Neural progenitor cell (in vitro differentiated cells): ENCODE data around the gene AREG. TPM values are rescaled to one million over a fixed set of nuclear protein-coding genes. Genes with fewer than 3 reads are reported as not detected.

Experiments
- DNase-seq: peaks from one replicate; pipeline ENCODE4 v3.0.0-alpha.2; 2016; ENCODE audit warnings: low spot score
- H2AFZ ChIP-seq: fragments of 200-600 bp; sonication (generic); replicated peaks from 2 replicates; pipeline ENCODE4 v1.6.1; 2016; ENCODE audit warnings: antibody characterized with exemption
- H3F3A ChIP-seq: fragments of 200-600 bp; sonication (generic); 2 replicates; pipeline ENCODE4 v1.6.1; 2016; ENCODE audit warnings: antibody characterized with exemption, low read depth
- H3K27ac ChIP-seq: fragments of 200-600 bp; sonication (generic); 2 replicates; pipeline ENCODE4 v1.5.1; 2016; ENCODE audit warnings: mild to moderate bottlenecking
- H3K27me3 ChIP-seq: fragments of 200-600 bp; sonication (generic); 2 replicates; pipeline ENCODE4 v1.6.1; 2016; ENCODE audit warnings: mild to moderate bottlenecking, moderate library complexity
- H3K36me3 ChIP-seq: fragments of 200-600 bp; sonication (generic); 2 replicates; pipeline ENCODE4 v1.5.1; 2016
- H3K4me1 ChIP-seq: fragments of 200-600 bp; sonication (generic); 2 replicates; pipeline ENCODE4 v1.6.1; 2016; ENCODE audit warnings: mixed run types
- H3K4me2 ChIP-seq: fragments of 200-600 bp; sonication (generic); 2 replicates; pipeline ENCODE4 v1.6.1; 2016
- H3K4me3 ChIP-seq: fragments of 200-600 bp; sonication (generic); 2 replicates; pipeline ENCODE4 v1.5.1; 2016
- H3K79me2 ChIP-seq: fragments of 200-600 bp; sonication (generic); 2 replicates; pipeline ENCODE4 v1.6.1; 2016; ENCODE audit warnings: low read depth
- H3K9ac ChIP-seq: fragments of 200-600 bp; sonication (generic); 2 replicates; pipeline ENCODE4 v1.6.1; 2016
- H3K9me3 ChIP-seq: fragments of 200-600 bp; sonication (generic); 2 replicates; pipeline ENCODE4 v1.5.1; 2016; ENCODE audit warnings: low read depth
- H4K20me1 ChIP-seq: fragments of 200-600 bp; sonication (generic); 2 replicates; pipeline ENCODE4 v1.6.1; 2016; ENCODE audit warnings: low read depth
- H3K27ac Mint-ChIP-seq: 3 replicates; pipeline ENCODE4 v1.8.0; 2021; ENCODE audit warnings: mixed read lengths
- H3K27me3 Mint-ChIP-seq: 2 replicates; pipeline ENCODE4 v1.8.0; 2022; ENCODE audit warnings: low read depth, mild to moderate bottlenecking, inconsistent platforms, moderate library complexity, mixed read lengths; ENCODE audit not compliant: insufficient read depth
- H3K36me3 Mint-ChIP-seq: 3 replicates; pipeline ENCODE4 v1.8.0; 2021; ENCODE audit warnings: mixed read lengths
- H3K4me1 Mint-ChIP-seq: 3 replicates; pipeline ENCODE4 v1.8.0; 2021; ENCODE audit warnings: mixed read lengths
- H3K4me3 Mint-ChIP-seq: 3 replicates; pipeline ENCODE4 v1.8.0; 2021; ENCODE audit warnings: mild to moderate bottlenecking, moderate library complexity, mixed read lengths
- H3K9me3 Mint-ChIP-seq: 3 replicates; pipeline ENCODE4 v1.8.0; 2020; ENCODE audit warnings: mixed read lengths
- CTCF ChIP-seq: fragments of 200-600 bp; sonication (generic); IDR thresholded peaks from 2 replicates; pipeline ENCODE4 v1.5.1; 2017; ENCODE audit warnings: antibody characterized with exemption, mild to moderate bottlenecking
- EZH2 ChIP-seq: fragments of 200-600 bp; sonication (generic); IDR thresholded peaks from 2 replicates; pipeline ENCODE4 v1.6.1; 2017; ENCODE audit warnings: antibody characterized with exemption, mild to moderate bottlenecking, moderate library complexity
- EZH2phosphoT487 ChIP-seq: fragments of 200-600 bp; sonication (generic); IDR thresholded peaks from 2 replicates; pipeline ENCODE4 v1.6.1; 2017; ENCODE audit warnings: antibody characterized with exemption
- total RNA-seq: library from RNA; depleted of rRNA; stranded (reverse); fragments of >200 nt; gene quantifications from 2 replicates; pipeline ENCODE4 v1.2.3, GENCODE V29; 2015; ENCODE audit warnings: low replicate concordance

AREG gene
- total RNA-seq, 1 donor from 2014 or later: not detected

- Mint-ChIP-seq H3K36me3 (no peaks in the 10 kb centered on the region), H3K4me3 (no peak overlapping the region), H3K27me3 (no peaks in the 10 kb centered on the region), H3K9me3 (no peaks in the 10 kb centered on the region), H3K27ac (no peak overlapping the region), H3K4me1 (no peaks in the 10 kb centered on the region)
- H3K79me2 ChIP-seq: no peaks in the 10 kb centered on the region
- H3F3A ChIP-seq: no peaks in the 10 kb centered on the region
- H4K20me1 ChIP-seq: no peaks in the 10 kb centered on the region
- H3K27me3 ChIP-seq: no peaks in the 10 kb centered on the region
- no peaks in the 10 kb centered on the region for H3K4me1 ChIP-seq
- no peak overlapping the region for H3K4me3 ChIP-seq
- TF ChIP-seq CTCF: no peak
- TF ChIP-seq EZH2: no peak
- TF ChIP-seq EZH2phosphoT487: no peak
- no peak overlapping the region for H3K9ac ChIP-seq
- no peak overlapping the region for H3K27ac ChIP-seq
- no peaks in the 10 kb centered on the region for H3K36me3 ChIP-seq
- H3K9me3 ChIP-seq: no peaks in the 10 kb centered on the region
- no peak overlapping the region for H3K4me2 ChIP-seq
- no peak for DNase-seq
- no peak overlapping the region for H2AFZ ChIP-seq
Measured at GRCh38 chr4:74453037-74453635, 8.2 kb downstream of the AREG start.

- no peak for DNase-seq
- TF ChIP-seq EZH2 (no peak), CTCF (no peak), EZH2phosphoT487 (no peak)
- Histone ChIP-seq H2AFZ (no peak overlapping the region), H3K36me3 (no peaks in the 10 kb centered on the region), H3K4me3 (no peak overlapping the region), H3K4me2 (no peak overlapping the region), H4K20me1 (no peaks in the 10 kb centered on the region), H3K9me3 (no peaks in the 10 kb centered on the region), H3K4me1 (no peaks in the 10 kb centered on the region), H3F3A (no peaks in the 10 kb centered on the region), H3K79me2 (no peaks in the 10 kb centered on the region), H3K9ac (no peak overlapping the region), H3K27me3 (no peaks in the 10 kb centered on the region), H3K27ac (no peak overlapping the region)
- Mint-ChIP-seq H3K27ac (no peak overlapping the region), H3K9me3 (no peaks in the 10 kb centered on the region), H3K4me3 (no peak overlapping the region), H3K4me1 (no peaks in the 10 kb centered on the region), H3K36me3 (no peaks in the 10 kb centered on the region), H3K27me3 (peaks cover 3% of the 10 kb centered on the region)
Measured at GRCh38 chr4:74453829-74454742, 9.2 kb downstream of the AREG start.

GRCh38 chr4:74455361-74456055, 10.6 kb downstream of the AREG start:
- Histone ChIP-seq H3K79me2 (no peaks in the 10 kb centered on the region), H3K4me3 (no peak overlapping the region), H2AFZ (no peak overlapping the region), H3K36me3 (no peaks in the 10 kb centered on the region), H3K27me3 (no peaks in the 10 kb centered on the region), H3K4me2 (no peak overlapping the region), H3F3A (no peaks in the 10 kb centered on the region), H3K4me1 (no peaks in the 10 kb centered on the region), H4K20me1 (no peaks in the 10 kb centered on the region), H3K27ac (no peak overlapping the region), H3K9ac (no peak overlapping the region), H3K9me3 (no peaks in the 10 kb centered on the region)
- TF ChIP-seq EZH2 (no peak), EZH2phosphoT487 (no peak), CTCF (no peak)
- Mint-ChIP-seq H3K4me3 (no peak overlapping the region), H3K27me3 (peaks cover 3% of the 10 kb centered on the region), H3K27ac (no peak overlapping the region), H3K9me3 (no peaks in the 10 kb centered on the region), H3K36me3 (peaks cover 2% of the 10 kb centered on the region), H3K4me1 (no peaks in the 10 kb centered on the region)
- DNase-seq: no peak
